Right lobe of liver (tissue), 6 donors: Measurements from ENCODE around the gene ATF7. TPM values are rescaled to one million over a fixed set of nuclear protein-coding genes. Genes with fewer than 3 reads are reported as not detected.

Experiments
- ATAC-seq, 4 donors: fragments of 200-7000 bp; cut with Tn5 transposase; one replicate each; pipeline ENCODE4 v1.9.1; 2020; ENCODE audit warnings: mild to moderate bottlenecking in 4 of 4, moderate library complexity in 4 of 4
- DNase-seq, 3 donors: peaks; one replicate each; pipeline ENCODE4 v3.0.0-alpha.2; 2020
- H3K27ac ChIP-seq, 3 donors: fragments of 200-600 bp; one replicate each; pipeline ENCODE4 v1.8.0; 2022
- H3K27me3 ChIP-seq, 2 donors: fragments of 200-600 bp; one replicate each; pipeline ENCODE4 v1.8.0; 2022
- H3K36me3 ChIP-seq, 4 donors: fragments of 200-600 bp; sonication (generic) in 1 of 4; one replicate each; pipeline versions ENCODE4 v1.5.1 to v1.8.0; 2017 to 2022; ENCODE audit warnings: control low read depth in 1 of 4
- H3K4me1 ChIP-seq, 4 donors: fragments of 200-600 bp; sonication (generic) in 1 of 4; one replicate each; pipeline versions ENCODE4 v1.5.1 to v1.8.0; 2017 to 2022; ENCODE audit warnings: control low read depth in 1 of 4
- H3K4me3 ChIP-seq, 3 donors: fragments of 200-600 bp; one replicate each; pipeline ENCODE4 v1.8.0; 2022
- H3K9me3 ChIP-seq, 4 donors: fragments of 200-600 bp; sonication (generic) in 1 of 4; one replicate each; pipeline versions ENCODE4 v1.5.1 to v1.8.0; 2017 to 2022; ENCODE audit warnings: control low read depth in 1 of 4
- POLR2A ChIP-seq: fragments of 450-650 bp; IDR thresholded peaks from one replicate; pipeline ENCODE4 v1.6.1; 2017; ENCODE audit warnings: antibody characterized with exemption, mild to moderate bottlenecking
- WGBS: methylation state at CpG from one replicate; pipeline ENCODE4 v1.1.6; 2018; ENCODE audit warnings: low coverage, low lambda C conversion rate; ENCODE audit not compliant: insufficient coverage; ENCODE audit errors: missing lambda C conversion rate; 5-methylcytosine and 5-hydroxymethylcytosine counted together
- intact Hi-C, 2 donors: fragments of 100-400 bp; cut with DNase I; formaldehyde crosslinking; loops; one replicate each; pipeline versions ENCODE4 v1.11.2 to v1.14.1; 2022
- total RNA-seq, 6 experiments: library from RNA; depleted of rRNA in 2 of 6; stranded (reverse); fragments of >200 nt in 2 of 6; fragmentation: NEBNext Ultra II Directional in 3 of 6; extraction: Animal tissue kit (Norgen Biotek cat#: 25700) in 3 of 6; gene quantifications; one replicate each; pipeline versions ENCODE4 v1.1.0 to v1.2.4, GENCODE V29; 2016 to 2023
- TF ChIP-seq, protein P1 (sequence below), 4 donors: fragments of 200-600 bp in 3 of 4; fragments of 450-650 bp in 1 of 4; IDR thresholded peaks; one replicate each; pipeline versions ENCODE4 v1.5.1 to v1.8.0; 2016 to 2022; ENCODE audit warnings: antibody characterized with exemption in 4 of 4, mild to moderate bottlenecking in 2 of 4
- donor health status: DM: no; HTN: yes; CAD: no.
- donor health status: DM: no; HTN: no; CAD: no.
- donor health status: DM: no; HTN: no; CAD: no.
- donor health status: DM: no; HTN: yes; CAD: no.
- donor health status: DM: no; HTN: yes; CAD: no.

The ATF7 gene
- total RNA-seq, 6 experiments from 2014 or later: 7.9 to 18.7 (median 12.3) TPM

DNA sequence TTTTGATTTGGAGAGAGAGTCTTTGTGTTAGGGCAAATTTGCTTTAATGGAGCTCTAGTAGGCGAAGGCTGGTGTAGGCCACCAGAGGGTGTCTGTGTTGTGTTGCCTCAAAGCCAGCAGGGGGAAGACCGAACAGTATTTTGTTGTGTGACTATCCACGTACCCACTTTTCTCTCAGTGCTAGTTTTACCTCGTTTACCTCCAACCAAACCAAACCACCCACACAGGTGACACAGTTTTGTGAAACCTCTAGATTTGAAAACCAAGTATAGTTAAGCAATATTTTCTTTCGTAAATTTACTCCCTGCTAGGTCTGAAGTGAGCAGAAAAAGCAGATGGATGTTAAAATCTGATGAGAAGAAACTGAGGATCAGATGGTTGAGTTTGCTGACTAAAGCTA lies 82.6 kb downstream of the ATF7 start:
- peaks cover 0 to 34% (median 11%) of the 10 kb centered on the region in 4 donors for H3K4me1 ChIP-seq
- 2% methylated on average over 5 of the region's 5 CpGs for WGBS
- no peaks in the 10 kb centered on the region for H3K9me3 ChIP-seq
- TF ChIP-seq POLR2A: no peak
- TF ChIP-seq, protein P1, sequence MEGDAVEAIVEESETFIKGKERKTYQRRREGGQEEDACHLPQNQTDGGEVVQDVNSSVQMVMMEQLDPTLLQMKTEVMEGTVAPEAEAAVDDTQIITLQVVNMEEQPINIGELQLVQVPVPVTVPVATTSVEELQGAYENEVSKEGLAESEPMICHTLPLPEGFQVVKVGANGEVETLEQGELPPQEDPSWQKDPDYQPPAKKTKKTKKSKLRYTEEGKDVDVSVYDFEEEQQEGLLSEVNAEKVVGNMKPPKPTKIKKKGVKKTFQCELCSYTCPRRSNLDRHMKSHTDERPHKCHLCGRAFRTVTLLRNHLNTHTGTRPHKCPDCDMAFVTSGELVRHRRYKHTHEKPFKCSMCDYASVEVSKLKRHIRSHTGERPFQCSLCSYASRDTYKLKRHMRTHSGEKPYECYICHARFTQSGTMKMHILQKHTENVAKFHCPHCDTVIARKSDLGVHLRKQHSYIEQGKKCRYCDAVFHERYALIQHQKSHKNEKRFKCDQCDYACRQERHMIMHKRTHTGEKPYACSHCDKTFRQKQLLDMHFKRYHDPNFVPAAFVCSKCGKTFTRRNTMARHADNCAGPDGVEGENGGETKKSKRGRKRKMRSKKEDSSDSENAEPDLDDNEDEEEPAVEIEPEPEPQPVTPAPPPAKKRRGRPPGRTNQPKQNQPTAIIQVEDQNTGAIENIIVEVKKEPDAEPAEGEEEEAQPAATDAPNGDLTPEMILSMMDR (IDR thresholded peaks at IDR 0.05): peak; percentile 77 to 92 (median 82)
- DNase-seq (peak in 2 of 3 donors; percentile 34 to 58), ATAC-seq (peak; percentile 81 to 93 (median 90))
- intact Hi-C loops: loop anchor here in 1 of 2 donors (10.0 kb wide), 1 partner anchor 131 kb away; the partner anchor contains the start of gene ATP5MC2
- H3K27ac ChIP-seq: peak overlapping the region in 2 of 3 donors; percentile 9 to 49
- H3K27me3 ChIP-seq: no peaks in the 10 kb centered on the region
- H3K36me3 ChIP-seq: peaks cover 0 to 23% (median 11%) of the 10 kb centered on the region in 4 donors
- no peak overlapping the region for H3K4me3 ChIP-seq

DNA sequence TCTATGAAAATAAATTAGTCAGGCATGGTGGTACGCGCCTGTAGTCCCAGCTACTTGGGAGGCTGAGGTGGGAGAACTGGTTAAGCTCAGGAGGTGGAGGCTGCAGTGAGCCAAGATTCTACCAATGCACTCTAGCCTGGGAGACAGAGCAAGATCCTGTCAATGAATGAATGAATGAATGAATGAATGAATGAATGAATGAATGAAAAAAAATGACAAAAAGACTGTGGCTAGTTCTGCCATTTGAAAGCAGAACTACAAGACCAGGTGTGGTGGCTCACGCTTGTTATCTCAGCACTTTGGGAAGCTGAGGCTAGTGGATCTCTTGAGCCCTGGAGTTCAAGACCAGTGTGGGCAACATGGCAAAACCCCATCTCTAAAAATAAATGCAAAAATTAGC lies 86.7 kb downstream of the ATF7 start:
- WGBS: 100% methylated on average over 3 of the region's 3 CpGs
- Histone ChIP-seq H3K36me3 (peaks cover 0 to 46% (median 30%) of the 10 kb centered on the region in 4 donors), H3K4me3 (no peak overlapping the region), H3K4me1 (peaks cover 0 to 34% (median 15%) of the 10 kb centered on the region in 4 donors), H3K27me3 (no peaks in the 10 kb centered on the region), H3K27ac (no peak overlapping the region), H3K9me3 (no peaks in the 10 kb centered on the region)
- TF ChIP-seq, protein P1 (IDR thresholded peaks at IDR 0.05): no peak
- no peak for TF ChIP-seq POLR2A
- no peak for ATAC-seq
- DNase-seq: no peak
- intact Hi-C loops: no loop called here

- Histone ChIP-seq H3K36me3 (peaks cover 0 to 58% (median 39%) of the 10 kb centered on the region in 4 donors), H3K9me3 (no peaks in the 10 kb centered on the region), H3K4me3 (no peak overlapping the region), H3K27me3 (no peaks in the 10 kb centered on the region), H3K27ac (peak overlapping the region; percentile 6 to 61 (median 39)), H3K4me1 (peaks cover 0 to 25% (median 12%) of the 10 kb centered on the region in 4 donors)
- intact Hi-C loops: no loop called here
- ATAC-seq (peak; percentile 86 to 93 (median 93)), DNase-seq (peak in 1 of 3 donors; percentile 60)
- no peak for TF ChIP-seq POLR2A
- TF ChIP-seq, protein P1 (IDR thresholded peaks at IDR 0.05): no peak
- WGBS: 7% methylated on average over 1 of the region's 1 CpG
Measured at GRCh38 chr12:53538209-53538689, 87.9 kb downstream of the ATF7 start.

DNA sequence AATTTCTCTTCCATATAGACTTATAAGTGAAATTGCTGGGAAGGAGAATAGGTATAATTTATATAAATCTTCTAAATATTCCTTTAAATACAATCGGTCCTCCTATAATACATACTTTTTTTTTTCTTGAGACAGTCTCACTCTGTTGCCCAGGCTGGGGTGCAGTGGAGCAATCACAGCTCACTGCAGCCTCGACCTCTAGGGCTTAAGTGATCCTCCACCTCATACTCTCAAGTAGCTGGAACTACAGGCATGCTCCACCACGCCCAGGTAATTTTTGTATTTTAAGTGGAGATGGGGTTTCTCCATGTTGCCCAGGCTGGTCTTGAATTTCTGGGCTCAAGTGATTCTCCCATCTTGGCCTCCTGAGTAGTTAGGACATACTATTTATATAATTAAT lies 89.2 kb downstream of the ATF7 start:
- Histone ChIP-seq H3K9me3 (no peaks in the 10 kb centered on the region), H3K27ac (no peak overlapping the region), H3K4me3 (no peak overlapping the region), H3K4me1 (peaks cover 0 to 24% (median 12%) of the 10 kb centered on the region in 4 donors), H3K36me3 (peaks cover 0 to 67% (median 40%) of the 10 kb centered on the region in 4 donors), H3K27me3 (no peaks in the 10 kb centered on the region)
- ATAC-seq (no peak), DNase-seq (no peak)
- 92% methylated on average over 3 of the region's 3 CpGs for WGBS
- TF ChIP-seq, protein P1 (IDR thresholded peaks at IDR 0.05): no peak
- no peak for TF ChIP-seq POLR2A
- intact Hi-C loops: no loop called here
